Peyer's patch (tissue), 4 donors: ENCODE data around the gene COL24A1. TPM values are rescaled to one million over a fixed set of nuclear protein-coding genes. Genes with fewer than 3 reads are reported as not detected.
"Not testable (repeated sequence)": the region's sequence is repeated elsewhere in the genome, so short reads cannot be mapped to it uniquely, and the experiment has no call there.

Experiments used
- DNase-seq, 3 donors: peaks; one replicate each; pipeline ENCODE4 v3.0.0-alpha.2; 2017 to 2019
- H3K27ac ChIP-seq, 4 donors: fragments of 200-600 bp; sonication (generic); one replicate each; pipeline ENCODE4 v1.5.1; 2016 to 2019
- H3K27me3 ChIP-seq, 2 donors: fragments of 200-600 bp; sonication (generic); one replicate each; pipeline ENCODE4 v1.5.1; 2019
- H3K36me3 ChIP-seq, 3 donors: fragments of 200-600 bp; sonication (generic); one replicate each; pipeline ENCODE4 v1.5.1; 2016 to 2019
- H3K4me1 ChIP-seq, 4 donors: fragments of 200-600 bp; sonication (generic); one replicate each; pipeline ENCODE4 v1.5.1; 2016 to 2019
- H3K4me3 ChIP-seq, 4 donors: fragments of 200-600 bp; sonication (generic); 1 replicate in 3 of 4; 2 replicates in 1 of 4; pipeline ENCODE4 v1.5.1; 2016 to 2019; ENCODE audit warnings: mild to moderate bottlenecking in 1 of 4
- H3K9me3 ChIP-seq, 4 donors: fragments of 200-600 bp; sonication (generic); one replicate each; pipeline ENCODE4 v1.5.1; 2016 to 2019; ENCODE audit warnings: mild to moderate bottlenecking in 1 of 4
- CTCF ChIP-seq, 6 experiments: fragments of 450-650 bp in 4 of 6; fragments of 200-600 bp in 2 of 6; sonication (generic) in 1 of 6; IDR thresholded peaks; one replicate each; pipeline ENCODE4 v1.5.1; 2017 to 2019; ENCODE audit warnings: antibody characterized with exemption in 6 of 6, mild to moderate bottlenecking in 3 of 6, moderate library complexity in 1 of 6
- POLR2A ChIP-seq, 2 donors: fragments of 450-650 bp; IDR thresholded peaks; one replicate each; pipeline ENCODE4 v1.5.1; 2017; ENCODE audit warnings: antibody characterized with exemption in 2 of 2, mild to moderate bottlenecking in 2 of 2, moderate library complexity in 2 of 2
- total RNA-seq, 4 donors: library from RNA; depleted of rRNA; stranded (reverse); fragments of >200 nt; gene quantifications; one replicate each; pipeline ENCODE4 v1.1.0, GENCODE V29; 2016

Gene COL24A1
- total RNA-seq, 4 donors from 2014 or later: 0.18 to 3.3 (median 0.34) TPM

DNA sequence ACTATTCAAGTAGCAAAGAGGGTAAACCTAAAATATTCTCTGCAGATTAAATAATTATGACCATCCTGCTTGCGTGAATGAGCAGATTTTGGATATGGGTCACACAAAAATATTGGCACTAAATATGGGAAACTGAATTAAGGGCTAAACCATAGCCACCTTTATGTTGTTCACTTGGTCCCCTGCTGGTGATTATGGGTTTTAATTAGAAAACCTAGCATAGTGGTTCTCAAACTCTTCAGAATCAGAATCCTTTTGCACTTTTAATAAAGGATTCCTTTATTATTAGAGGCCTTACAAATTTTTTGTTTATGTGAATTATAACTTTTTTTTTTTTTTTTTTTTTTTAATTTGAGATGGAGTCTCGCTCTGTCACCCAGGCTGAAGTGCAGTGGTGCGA is 409.8 kb downstream of the COL24A1 start:
- Histone ChIP-seq H3K9me3 (no peaks in the 10 kb centered on the region), H3K27me3 (no peaks in the 10 kb centered on the region), H3K36me3 (no peaks in the 10 kb centered on the region), H3K4me3 (no peak overlapping the region), H3K4me1 (no peaks in the 10 kb centered on the region), H3K27ac (no peak overlapping the region)
- TF ChIP-seq CTCF (IDR thresholded peaks at IDR 0.05): no peak
- TF ChIP-seq POLR2A (IDR thresholded peaks at IDR 0.05): no peak
- DNase-seq: no peak

DNA sequence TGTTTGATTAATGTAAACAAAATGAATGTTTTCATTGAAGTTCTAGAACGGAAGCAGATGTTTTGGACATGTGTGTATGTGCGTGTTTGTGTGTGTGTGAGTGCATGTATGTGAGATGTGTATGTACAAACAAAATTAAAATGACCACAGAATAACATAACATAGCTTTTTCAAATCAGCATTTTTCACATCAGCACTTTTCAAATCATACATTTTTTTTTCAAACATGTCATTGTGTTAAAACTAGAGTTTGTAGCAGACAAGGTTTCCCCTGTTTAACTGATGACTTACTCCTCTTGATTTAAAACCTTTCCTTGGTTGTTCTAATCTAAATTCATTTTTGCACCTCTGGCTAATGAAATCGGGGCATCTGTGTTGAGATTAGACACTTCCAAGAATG is 412.8 kb downstream of the COL24A1 start:
- DNase-seq: no peak
- no peak for TF ChIP-seq POLR2A (IDR thresholded peaks at IDR 0.05)
- no peak for TF ChIP-seq CTCF (IDR thresholded peaks at IDR 0.05)
- Histone ChIP-seq H3K27me3 (no peaks in the 10 kb centered on the region), H3K9me3 (no peaks in the 10 kb centered on the region), H3K27ac (no peak overlapping the region), H3K4me1 (no peaks in the 10 kb centered on the region), H3K36me3 (no peaks in the 10 kb centered on the region), H3K4me3 (no peak overlapping the region)

DNA sequence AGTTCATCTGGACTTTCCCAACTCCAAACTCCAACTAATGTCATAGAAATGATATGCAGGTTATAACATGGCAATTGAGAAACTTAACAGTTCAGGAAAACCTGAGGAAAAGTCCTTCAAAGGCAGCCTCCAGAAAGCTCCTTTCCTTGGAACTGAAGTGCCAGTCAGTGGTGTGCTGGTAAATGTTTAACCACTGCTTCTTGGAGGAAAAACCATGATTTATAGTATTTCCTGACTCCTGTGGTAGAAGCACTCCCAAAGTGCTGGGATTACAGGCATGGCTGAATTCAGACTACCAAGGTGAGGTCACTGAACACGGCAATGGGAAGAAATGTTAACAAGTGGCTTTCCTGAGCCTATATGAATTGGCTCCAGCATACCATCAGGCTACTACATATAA is 421.6 kb downstream of the COL24A1 start:
- no peak for TF ChIP-seq CTCF (IDR thresholded peaks at IDR 0.05)
- TF ChIP-seq POLR2A (IDR thresholded peaks at IDR 0.05): no peak
- Histone ChIP-seq H3K4me3 (no peak overlapping the region), H3K27me3 (no peaks in the 10 kb centered on the region), H3K27ac (no peak overlapping the region), H3K9me3 (no peaks in the 10 kb centered on the region), H3K4me1 (no peaks in the 10 kb centered on the region), H3K36me3 (no peaks in the 10 kb centered on the region)
- DNase-seq: no peak

GRCh38 chr1:85718678-85719340 is 437.8 kb downstream of the COL24A1 start:
- H3K36me3 ChIP-seq: no peaks in the 10 kb centered on the region
- TF ChIP-seq POLR2A (IDR thresholded peaks at IDR 0.05) (no peak), CTCF (IDR thresholded peaks at IDR 0.05) (no peak)
- no peaks in the 10 kb centered on the region for H3K4me1 ChIP-seq
- H3K27me3 ChIP-seq: no peaks in the 10 kb centered on the region
- peaks cover 0 to 5% (median 0%) of the 10 kb centered on the region in 4 donors for H3K9me3 ChIP-seq
- no peak overlapping the region for H3K27ac ChIP-seq
- no peak for DNase-seq
- H3K4me3 ChIP-seq: no peak overlapping the region

- H3K4me1 ChIP-seq, H3K9me3 ChIP-seq, H3K27me3 ChIP-seq, DNase-seq, H3K4me3 ChIP-seq, H3K27ac ChIP-seq, H3K36me3 ChIP-seq: not testable (repeated sequence)
Measured at GRCh38 chr1:85714418-85715114, 442.0 kb downstream of the COL24A1 start.

GRCh38 chr1:85708829-85709227 is 447.7 kb downstream of the COL24A1 start:
- DNase-seq: peak in 1 of 3 donors; percentile 48
- no peak for TF ChIP-seq POLR2A (IDR thresholded peaks at IDR 0.05)
- H3K9me3 ChIP-seq: no peaks in the 10 kb centered on the region
- no peaks in the 10 kb centered on the region for H3K27me3 ChIP-seq
- H3K4me3 ChIP-seq: peak overlapping the region; percentile 52 to 92 (median 76)
- peaks cover 0 to 9% (median 2%) of the 10 kb centered on the region in 4 donors for H3K4me1 ChIP-seq
- peak overlapping the region; percentile 66 to 83 (median 80) for H3K27ac ChIP-seq
- H3K36me3 ChIP-seq: peaks cover 0 to 13% (median 0%) of the 10 kb centered on the region in 3 donors
